B cell (primary cell): ENCODE measurements around the gene HSF4. TPM values are rescaled to one million over a fixed set of nuclear protein-coding genes. Genes with fewer than 3 reads are reported as not detected.

Experiments used
- ATAC-seq: fragments of 200-7000 bp; cut with Tn5 transposase; one replicate; pipeline ENCODE4 v1.10.0; 2021; ENCODE audit warnings: low read depth, mild to moderate bottlenecking, moderate number of reproducible peaks, moderate library complexity
- CTCF ChIA-PET: fragments of 350-600 bp; sonication (Branson Sonifier 250); formaldehyde crosslinking; loops from one replicate; lab custom pipeline; 2021; ENCODE audit warnings: antibody characterized with exemption, inconsistent platforms; lab: Charles Lee
- POLR2A ChIA-PET: fragments of 350-600 bp; sonication (Branson Sonifier 250); formaldehyde crosslinking; loops from one replicate; lab custom pipeline; 2021; ENCODE audit warnings: antibody characterized with exemption; lab: Charles Lee
- DNase-seq: peaks from one replicate; pipeline ENCODE4 v3.0.0; 2013
- H2AFZ ChIP-seq: 2 replicates; pipeline ENCODE4 v1.6.1; 2012; ENCODE audit warnings: mild to moderate bottlenecking, low read depth, low read length; ENCODE audit not compliant: insufficient read depth, poor library complexity, severe bottlenecking
- H3K27ac ChIP-seq, 2 donors: 1 replicate in 1 of 2; 2 replicates in 1 of 2; pipeline ENCODE4 v1.5.1; 2012 to 2013; ENCODE audit warnings: low read length in 2 of 2, mild to moderate bottlenecking in 2 of 2, moderate library complexity in 1 of 2
- H3K27me3 ChIP-seq, 4 experiments: fragments of 200-600 bp in 1 of 4; sonication (generic) in 1 of 4; replicated peaks in 1 of 4; 1 replicate in 2 of 4; 2 replicates in 2 of 4; pipeline versions ENCODE4 v1.6.1 to v1.7.0; 2013 to 2016; ENCODE audit warnings: low read length in 3 of 4, mild to moderate bottlenecking in 2 of 4, mixed read lengths in 1 of 4, moderate library complexity in 1 of 4; ENCODE audit not compliant: insufficient read depth in 4 of 4, control insufficient read depth in 3 of 4; ENCODE audit errors: control extremely low read depth in 1 of 4
- H3K36me3 ChIP-seq, 2 experiments: replicated peaks in 1 of 2; 1 replicate in 1 of 2; 2 replicates in 1 of 2; pipeline versions ENCODE4 v1.6.1 to v1.7.1; 2013; ENCODE audit warnings: low read length in 1 of 2; ENCODE audit not compliant: insufficient read depth in 2 of 2, control insufficient read depth in 1 of 2; ENCODE audit errors: control extremely low read depth in 1 of 2, extremely low read depth in 1 of 2
- H3K4me1 ChIP-seq, 2 donors: fragments of 200-600 bp in 1 of 2; sonication (generic) in 1 of 2; 1 replicate in 1 of 2; 2 replicates in 1 of 2; pipeline versions ENCODE4 v1.5.1 to v1.6.1; 2013 to 2017; ENCODE audit warnings: low read length in 2 of 2; ENCODE audit not compliant: control insufficient read depth in 2 of 2, insufficient read depth in 2 of 2
- H3K4me2 ChIP-seq: replicated peaks from 2 replicates; pipeline ENCODE3; 2012; ENCODE audit warnings: mild to moderate bottlenecking, low read depth, low read length; ENCODE audit not compliant: poor library complexity, severe bottlenecking
- H3K4me3 ChIP-seq, 5 experiments: fragments of 200-600 bp in 1 of 5; sonication (generic) in 1 of 5; 1 replicate in 3 of 5; 2 replicates in 2 of 5; pipeline versions ENCODE4 v1.5.1 to v1.7.0; 2011 to 2016; ENCODE audit warnings: low read length in 4 of 5, mild to moderate bottlenecking in 4 of 5, low read depth in 2 of 5, control low read depth in 1 of 5, moderate library complexity in 1 of 5; ENCODE audit not compliant: insufficient read depth in 1 of 5; ENCODE audit errors: control extremely low read depth in 1 of 5, extremely low read depth in 1 of 5
- H3K79me2 ChIP-seq: fragments of 200-600 bp; sonication (generic); one replicate; pipeline ENCODE4 v1.6.0; 2016; ENCODE audit warnings: low read length; ENCODE audit not compliant: control insufficient read depth, insufficient read depth
- H3K9ac ChIP-seq: fragments of 200-600 bp; sonication (generic); 2 replicates; pipeline ENCODE4 v1.6.1; 2017; ENCODE audit warnings: mild to moderate bottlenecking, low read length, moderate library complexity
- H3K9me3 ChIP-seq, 3 donors: one replicate each; pipeline versions ENCODE4 v1.6.1 to v1.7.1; 2013; ENCODE audit warnings: low read length in 2 of 3; ENCODE audit not compliant: control insufficient read depth in 2 of 3, insufficient read depth in 1 of 3; ENCODE audit errors: control extremely low read depth in 1 of 3
- H4K20me1 ChIP-seq: 2 replicates; pipeline ENCODE4 v1.6.0; 2012; ENCODE audit warnings: mild to moderate bottlenecking, low read length; ENCODE audit not compliant: insufficient read depth, control insufficient read depth, poor library complexity, severe bottlenecking
- H3K27ac Mint-ChIP-seq: one replicate; pipeline ENCODE4 v1.8.0; 2021; ENCODE audit warnings: mixed read lengths
- H3K27me3 Mint-ChIP-seq: one replicate; pipeline ENCODE4 v1.8.0; 2021; ENCODE audit warnings: mixed read lengths
- H3K4me1 Mint-ChIP-seq: one replicate; pipeline ENCODE4 v1.8.0; 2021; ENCODE audit warnings: mixed read lengths
- H3K4me3 Mint-ChIP-seq: one replicate; pipeline ENCODE4 v1.8.0; 2021; ENCODE audit warnings: mixed read lengths
- H3K9me3 Mint-ChIP-seq: one replicate; pipeline ENCODE4 v1.8.0; 2022; ENCODE audit warnings: mixed read lengths; ENCODE audit not compliant: insufficient read depth
- CTCF ChIP-seq: fragments of 200-600 bp; IDR thresholded peaks from one replicate; pipeline ENCODE4 v1.8.0; 2022; ENCODE audit warnings: antibody characterized with exemption, mild to moderate bottlenecking
- EZH2 ChIP-seq: IDR thresholded peaks from 2 replicates; pipeline ENCODE4 v1.6.1; 2012; ENCODE audit warnings: borderline replicate concordance, low read depth, mild to moderate bottlenecking, moderate library complexity, low read length; ENCODE audit not compliant: insufficient read depth, poor library complexity, severe bottlenecking
- WGBS: methylation state at CpG from one replicate; pipeline ENCODE4 v1.1.5; 2013; ENCODE audit warnings: missing lambda C conversion rate; ENCODE audit not compliant: insufficient coverage; 5-methylcytosine and 5-hydroxymethylcytosine counted together
- intact Hi-C: fragments of 100-400 bp; cut with micrococcal nuclease; formaldehyde crosslinking; loops from one replicate; pipeline ENCODE4 v1.10.0; 2022
- polyA plus RNA-seq: library from polyadenylated mRNA; depleted of rRNA; stranded (reverse); fragments of >200 nt; gene quantifications from 2 replicates; pipeline ENCODE4 v1.2.3, GENCODE V29; 2012
- total RNA-seq, 2 donors: library from RNA; stranded (reverse); fragments of 120-200 nt in 1 of 2; gene quantifications; 1 replicate in 1 of 2; 2 replicates in 1 of 2; pipeline versions ENCODE4 v1.2.3 to v1.2.4, GENCODE V29; 2013 to 2022

The HSF4 gene
- total and polyA plus RNA-seq, 2 donors (not counting 1 experiment from before 2014, with no cell fraction given): 11.9 to 12.2 TPM

- Mint-ChIP-seq H3K4me3 (peak overlapping the region; percentile 93), H3K4me1 (peaks cover 13% of the 10 kb centered on the region), H3K27ac (peak overlapping the region; percentile 50), H3K27me3 (peaks cover 11% of the 10 kb centered on the region), H3K9me3 (no peaks in the 10 kb centered on the region)
- peaks cover 20 to 22% of the 10 kb centered on the region in 2 donors for H3K4me1 ChIP-seq
- H3K4me2 ChIP-seq: peak overlapping the region; percentile 99
- peaks cover 0 to 34% (median 6%) of the 10 kb centered on the region in 4 experiments for H3K27me3 ChIP-seq
- H3K36me3 ChIP-seq: no peaks in the 10 kb centered on the region
- H3K27ac ChIP-seq: no peak overlapping the region
- peak overlapping the region; percentile 88 for H2AFZ ChIP-seq
- intact Hi-C loops: loop anchor here (1.0 to 2.0 kb wide), 3 partner anchors 62 to 237 kb away; partner anchors contain the start of genes FHOD1 and PHAF1
- POLR2A ChIA-PET: interaction anchor here (0.6 kb wide), 1 partner anchor 57 kb away, joined by 3 read pairs; no protein-coding TSS in a partner anchor
- H3K9ac ChIP-seq: peak overlapping the region; percentile 86
- no peak for DNase-seq
- CTCF ChIA-PET: interaction anchor here (0.7 to 2.5 kb wide), 25 partner anchors 8 to 240 kb away, joined by 3 to 27 read pairs (median 5); partner anchors contain the start of genes FBXL8, FHOD1, NOL3 and SLC9A5
- peaks cover 0 to 3% (median 0%) of the 10 kb centered on the region in 3 donors for H3K9me3 ChIP-seq
- no peak for ATAC-seq
- no peak for TF ChIP-seq CTCF
- TF ChIP-seq EZH2: no peak
- peak overlapping the region in 4 of 5 experiments; percentile 66 to 95 (median 72) for H3K4me3 ChIP-seq
- 12% methylated on average over 54 of the region's 59 CpGs for WGBS
- H3K79me2 ChIP-seq: no peaks in the 10 kb centered on the region
- H4K20me1 ChIP-seq: no peaks in the 10 kb centered on the region
Observed at GRCh38 chr16:67184453-67184994, 20.0 kb downstream of the HSF4 start.
